GM12892 (cell line): ENCODE data around the gene TAAR9.

Experiments
- POLR2A ChIP-seq: IDR thresholded peaks from 2 replicates; pipeline ENCODE4 v1.6.1; 2011; ENCODE audit warnings: low read depth, low read length, control low read depth
- POLR2AphosphoS5 ChIP-seq: IDR thresholded peaks from 2 replicates; pipeline ENCODE4 v1.6.1; 2011; ENCODE audit warnings: low read depth, low read length, control low read depth

- no peak for TF ChIP-seq POLR2AphosphoS5
- TF ChIP-seq POLR2A, result no peak
Observed at GRCh38 chr6:132537977-132538376, at the start of gene TAAR9.
